Astrocyte of the hippocampus (primary cell): Measurements from ENCODE around the gene APOC4.
A peak's percentile ranks its signal among the peaks of the same experiment; 100 is the strongest.
"Not testable (repeated sequence)": the region's sequence is repeated elsewhere in the genome, so short reads cannot be mapped to it uniquely, and the experiment has no call there.

Experiments used
- DNase-seq: peaks from one replicate; pipeline ENCODE4 v3.0.0; 2011; ENCODE audit warnings: low read depth, low spot score

Gene APOC4

GRCh38 chr19:44942067-44942571, at the start of gene APOC4:
Gene APOC4 (plus strand): TSS chr19:44942237. CDS start chr19:44942278, 41 bp downstream.
- DNase-seq, result no peak

- no peak for DNase-seq
Observed at GRCh38 chr19:44892932-44893331, 49.1 kb upstream of the APOC4 start.

- DNase-seq, result no peak
Observed at GRCh38 chr19:44893332-44894051, 48.5 kb upstream of the APOC4 start.

GRCh38 chr19:44894052-44894400, 48.0 kb upstream of the APOC4 start:
- DNase-seq, result no peak

- no peak for DNase-seq
Observed at GRCh38 chr19:44894946-44895345, 47.1 kb upstream of the APOC4 start.

GRCh38 chr19:44897835-44898234, 44.2 kb upstream of the APOC4 start:
- DNase-seq, result no peak

- no peak for DNase-seq
Observed at GRCh38 chr19:44900328-44901244, 41.5 kb upstream of the APOC4 start.

GRCh38 chr19:44903216-44903601, 38.8 kb upstream of the APOC4 start:
- DNase-seq, result no peak

- peak; percentile 81 for DNase-seq
Observed at GRCh38 chr19:44903602-44904425, 38.2 kb upstream of the APOC4 start.

GRCh38 chr19:44904426-44904994, 37.5 kb upstream of the APOC4 start:
- no peak for DNase-seq

GRCh38 chr19:44905437-44906160, 36.4 kb upstream of the APOC4 start, which contains the start of gene APOE:
Gene APOE (plus strand): TSS chr19:44905796. CDS start chr19:44906625, 829 bp downstream.
- DNase-seq, result peak; percentile 49

- DNase-seq, result no peak
Observed at GRCh38 chr19:44907613-44908012, 34.4 kb upstream of the APOC4 start.

- DNase-seq, result no peak
Observed at GRCh38 chr19:44908074-44908835, 33.8 kb upstream of the APOC4 start.

GRCh38 chr19:44908836-44909261, 33.2 kb upstream of the APOC4 start:
- no peak for DNase-seq

GRCh38 chr19:44909775-44910174, 32.3 kb upstream of the APOC4 start:
- DNase-seq, result no peak

GRCh38 chr19:44911896-44912295, 30.1 kb upstream of the APOC4 start:
- DNase-seq, result not testable (repeated sequence)

- DNase-seq, result no peak
Observed at GRCh38 chr19:44912854-44913253, 29.2 kb upstream of the APOC4 start.

- not testable (repeated sequence) for DNase-seq
Observed at GRCh38 chr19:44913512-44914432, 28.3 kb upstream of the APOC4 start.
